H1 (cell line): ENCODE results near the gene LPP. TPM values are rescaled to one million over a fixed set of nuclear protein-coding genes. Genes with fewer than 3 reads are reported as not detected.

ENCODE experiments used
- ASH2L ChIP-seq: fragments of 200-600, 300-600 bp; sonication (generic); IDR thresholded peaks from one replicate; pipeline ENCODE4 v1.7.1; 2017; ENCODE audit warnings: low read length
- CHD7 ChIP-seq: fragments of 300-600 bp; sonication (generic); IDR thresholded peaks from 2 replicates; pipeline ENCODE4 v1.7.1; 2012; ENCODE audit warnings: low read length, moderate library complexity, mild to moderate bottlenecking, inconsistent platforms; ENCODE audit not compliant: insufficient replicate concordance
- CTCF ChIP-seq, 3 experiments: IDR thresholded peaks; 1 replicate in 2 of 3; 2 replicates in 1 of 3; pipeline versions ENCODE4 v1.5.1 to v1.6.1; 2011; ENCODE audit warnings: low read length in 3 of 3, mild to moderate bottlenecking in 3 of 3, inconsistent platforms in 2 of 3, low read depth in 1 of 3, moderate library complexity in 1 of 3; ENCODE audit not compliant: insufficient read depth in 1 of 3; ENCODE audit errors: control extremely low read depth in 1 of 3
- JUN ChIP-seq: IDR thresholded peaks from 2 replicates; pipeline ENCODE4 v1.6.1; 2011; ENCODE audit warnings: low read depth, mild to moderate bottlenecking, improper control_type of control experiment, low read length
- MAFK ChIP-seq: IDR thresholded peaks from 2 replicates; pipeline ENCODE4 v1.6.1; 2012; ENCODE audit warnings: low read depth, mild to moderate bottlenecking, improper control_type of control experiment, low read length
- POLR2AphosphoS5 ChIP-seq: IDR thresholded peaks from 2 replicates; pipeline ENCODE4 v1.6.1; 2011; ENCODE audit warnings: low read depth, low read length
- RBBP5 ChIP-seq: IDR thresholded peaks from 2 replicates; pipeline ENCODE4 v1.7.1; 2012; ENCODE audit warnings: low read depth, mild to moderate bottlenecking, inconsistent platforms, low read length, moderate library complexity, borderline replicate concordance
- RNF2 ChIP-seq: fragments of 200-900, 300-1000 bp; sonication (generic); IDR thresholded peaks from 2 replicates; pipeline ENCODE4 v1.7.1; 2016; ENCODE audit warnings: borderline replicate concordance, low read depth, mild to moderate bottlenecking, antibody characterized with exemption, low read length; ENCODE audit not compliant: poor library complexity, severe bottlenecking; ENCODE audit errors: missing control alignments
- SP2 ChIP-seq: IDR thresholded peaks from 2 replicates; pipeline ENCODE4 v1.6.1; 2012; ENCODE audit warnings: mild to moderate bottlenecking, low read length, inconsistent platforms
- polyA plus RNA-seq, 7 experiments: library from polyadenylated mRNA; depleted of rRNA in 3 of 7; stranded (reverse) in 5 of 7; unstranded in 2 of 7; fragments of >200 nt in 5 of 7; fragments of 200-250 nt in 2 of 7; gene quantifications; 1 replicate in 5 of 7; 2 replicates in 1 of 7; 4 replicates in 1 of 7; pipeline versions ENCODE4 v1.2.1 to v1.2.3, GENCODE V29; 2011 to 2013; ENCODE audit warnings: missing spikeins in 2 of 7, mixed read lengths in 2 of 7
- total RNA-seq: library from RNA; stranded (reverse); fragmentation: NEBNext Ultra II Directional; extraction: Animal tissue kit (Norgen Biotek cat#: 25700); gene quantifications from 2 replicates; pipeline ENCODE4 v1.2.1, GENCODE V29; 2021

The LPP gene
- total and polyA plus RNA-seq, 2 of the 8 experiments (the other 6 are each of a cell fraction or from before 2014, with no cell fraction given), result 10.0 to 53.3 TPM

- TF ChIP-seq CHD7 (no peak), RBBP5 (no peak), SP2 (no peak), RNF2 (no peak), MAFK (no peak), JUN (no peak), ASH2L (no peak), CTCF (IDR thresholded peaks at IDR 0.05; ENCODE audit: control extremely low read depth in 1 of 3, insufficient read depth in 1 of 3, low read depth in 1 of 3, low read length in 3 of 3) (no peak), POLR2AphosphoS5 (no peak)
Measured at GRCh38 chr3:188310270-188310710, 156.3 kb downstream of the LPP start (continued).
